GM12878 (cell line): ENCODE measurements around the gene ATG4B. TPM values are rescaled to one million over a fixed set of nuclear protein-coding genes. Genes with fewer than 3 reads are reported as not detected.

ENCODE experiments used
- ATAC-seq: fragments of 200-7000 bp; cut with Tn5 transposase; 3 replicates; pipeline ENCODE4 v1.9.1; 2020; ENCODE audit warnings: mild to moderate bottlenecking, moderate library complexity
- BruUV-seq: library from RNA; stranded (reverse); fragments of 400-500 nt; replicated peaks from 2 replicates; lab custom pipeline; 2021; lab: Mats Ljungman, UMichigan
- CTCF ChIA-PET: fragments of 300-600 bp; sonication (Branson Sonifier 250); formaldehyde crosslinking; extraction: SDS; loops from one replicate; lab custom pipeline; 2021; ENCODE audit warnings: inconsistent platforms; lab: Yijun Ruan, JAX
- POLR2A ChIA-PET: fragments of 350-600 bp; formaldehyde crosslinking; extraction: SDS; loops from one replicate; lab custom pipeline; 2021; ENCODE audit warnings: inconsistent platforms; lab: Charles Lee
- RAD21 ChIA-PET: fragments of 300-600 bp; sonication (Branson Sonifier 250); formaldehyde crosslinking; loops from one replicate; lab custom pipeline; 2023; ENCODE audit warnings: antibody characterized with exemption; ENCODE audit not compliant: unreplicated experiment; lab: Charles Lee
- SMC1A ChIA-PET: fragments of 300-600 bp; sonication (Branson Sonifier 250); formaldehyde crosslinking; loops from one replicate; lab custom pipeline; 2023; ENCODE audit not compliant: unreplicated experiment, uncharacterized antibody; lab: Charles Lee
- DNase-seq: peaks from one replicate; pipeline ENCODE4 v3.0.0-alpha.2; 2011; ENCODE audit warnings: low read depth, low spot score
- FAIRE-seq: peaks from 3 replicates; lab custom pipeline; 2011; peaks lifted over from hg19 to GRCh38; lab: Jason Lieb, UNC
- H2AFZ ChIP-seq: 2 replicates; pipeline ENCODE4 v1.6.0; 2011; ENCODE audit warnings: low read depth, low read length, control low read depth; ENCODE audit not compliant: control insufficient read depth
- H3K27ac ChIP-seq: 2 replicates; pipeline ENCODE4 v1.5.1; 2011; ENCODE audit warnings: control low read depth; ENCODE audit not compliant: control insufficient read depth, insufficient read depth
- H3K27me3 ChIP-seq, 2 experiments: replicated peaks in 1 of 2; 2 replicates each; pipeline versions ENCODE4 v1.6.0 to v1.6.1; 2011; ENCODE audit warnings: low read length in 1 of 2; ENCODE audit not compliant: control insufficient read depth in 2 of 2, insufficient read depth in 2 of 2
- H3K36me3 ChIP-seq, 2 experiments: 2 replicates each; pipeline ENCODE4 v1.5.1; 2011; ENCODE audit warnings: low read length in 1 of 2; ENCODE audit not compliant: control insufficient read depth in 2 of 2, insufficient read depth in 2 of 2
- H3K4me1 ChIP-seq: 2 replicates; pipeline ENCODE4 v1.6.1; 2011; ENCODE audit warnings: mild to moderate bottlenecking, low read length, moderate library complexity, mixed read lengths; ENCODE audit not compliant: control insufficient read depth, insufficient read depth
- H3K4me2 ChIP-seq: 2 replicates; pipeline ENCODE4 v1.6.0; 2011; ENCODE audit warnings: control low read depth; ENCODE audit not compliant: control insufficient read depth, insufficient read depth
- H3K4me3 ChIP-seq: fragments of 200-600 bp; sonication (generic); 2 replicates; pipeline ENCODE4 v1.5.1; 2016
- H3K79me2 ChIP-seq: 2 replicates; pipeline ENCODE4 v1.6.0; 2011; ENCODE audit warnings: low read length; ENCODE audit not compliant: control insufficient read depth, insufficient read depth
- H3K9ac ChIP-seq: 2 replicates; pipeline ENCODE4 v1.8.0; 2011; ENCODE audit warnings: low read length, control low read depth, mixed read lengths; ENCODE audit not compliant: control insufficient read depth, insufficient read depth
- H3K9me3 ChIP-seq: replicated peaks from 3 replicates; pipeline ENCODE4 v1.5.1; 2011; ENCODE audit warnings: mild to moderate bottlenecking, low read length; ENCODE audit not compliant: control insufficient read depth, insufficient read depth
- H4K20me1 ChIP-seq: 2 replicates; pipeline ENCODE4 v1.6.0; 2011; ENCODE audit not compliant: control insufficient read depth, insufficient read depth
- ATF7 ChIP-seq: fragments of 450-650 bp; IDR thresholded peaks from 2 replicates; pipeline ENCODE4 v1.6.1; 2016; ENCODE audit warnings: low read depth, mild to moderate bottlenecking
- BCL11A ChIP-seq: IDR thresholded peaks from 2 replicates; pipeline ENCODE4 v1.6.1; 2011; ENCODE audit warnings: low read depth, low read length
- BRCA1 ChIP-seq: IDR thresholded peaks from 2 replicates; pipeline ENCODE4 v1.6.1; 2011; ENCODE audit warnings: low read depth, low read length, improper control_type of control experiment
- CBFB ChIP-seq: IDR thresholded peaks from 2 replicates; pipeline ENCODE4 v1.6.1; 2016; ENCODE audit warnings: antibody characterized with exemption, low read depth
- CREB1 ChIP-seq: IDR thresholded peaks from 2 replicates; pipeline ENCODE4 v1.6.1; 2012; ENCODE audit warnings: low read depth, mild to moderate bottlenecking, inconsistent platforms
- HCFC1 ChIP-seq: fragments of 150-350 bp; IDR thresholded peaks from 2 replicates; pipeline ENCODE4 v1.6.1; 2014; ENCODE audit warnings: low read length
- MLLT1 ChIP-seq: fragments of 450-650 bp; IDR thresholded peaks from 2 replicates; pipeline ENCODE4 v1.6.1; 2016; ENCODE audit warnings: mild to moderate bottlenecking
- MTA2 ChIP-seq: fragments of 450-650 bp; IDR thresholded peaks from 2 replicates; pipeline ENCODE4 v1.6.1; 2016; ENCODE audit warnings: low read depth, mild to moderate bottlenecking, moderate library complexity
- SPI1 ChIP-seq: IDR thresholded peaks from 2 replicates; pipeline ENCODE4 v1.6.1; 2011; ENCODE audit warnings: low read depth, mild to moderate bottlenecking, low read length, moderate library complexity, borderline replicate concordance; ENCODE audit not compliant: insufficient read depth
- SRF ChIP-seq, 2 experiments: IDR thresholded peaks; 2 replicates each; pipeline ENCODE4 v1.6.1; 2011; ENCODE audit warnings: low read depth in 2 of 2, low read length in 2 of 2, mild to moderate bottlenecking in 1 of 2, moderate library complexity in 1 of 2
- SUPT20H ChIP-seq: IDR thresholded peaks from 2 replicates; pipeline ENCODE4 v1.6.1; 2011; ENCODE audit warnings: low read depth, mild to moderate bottlenecking, low read length, moderate library complexity, borderline replicate concordance; ENCODE audit not compliant: control insufficient read depth
- TBL1XR1 ChIP-seq: IDR thresholded peaks from 2 replicates; pipeline ENCODE4 v1.6.1; 2012; ENCODE audit warnings: low read depth, low read length, improper control_type of control experiment
- ZBTB33 ChIP-seq: fragments of 450-650 bp; IDR thresholded peaks from 2 replicates; pipeline ENCODE4 v1.6.1; 2017; ENCODE audit warnings: mild to moderate bottlenecking
- WGBS: methylation state at CpG from one replicate; pipeline ENCODE4 v1.1.6; 2016; ENCODE audit warnings: low lambda C conversion rate; ENCODE audit not compliant: insufficient replicate concordance, insufficient coverage; ENCODE audit errors: missing lambda C conversion rate; 5-methylcytosine and 5-hydroxymethylcytosine counted together
- in situ Hi-C: fragments of 300-500 bp; cut with MboI; formaldehyde crosslinking; loops from 9 replicates; pipeline ENCODE4 v1.14.3; 2018; ENCODE audit warnings: mixed read lengths
- intact Hi-C: fragments of 100-400 bp; cut with micrococcal nuclease; formaldehyde crosslinking; loops from one replicate; pipeline ENCODE4 v1.14.2; 2022; ENCODE audit not compliant: unreplicated experiment
- polyA plus RNA-seq, 11 experiments: library from polyadenylated mRNA; depleted of rRNA in 4 of 11; unstranded in 6 of 11; stranded (reverse) in 5 of 11; fragments of >200 nt; fragmentation: Nextera tagmentation in 4 of 11; fragmentation: Illumina TruSeq in 1 of 11; extraction: Ambion mirVana in 4 of 11; extraction: Trizol in 1 of 11; gene quantifications; 1 replicate in 1 of 11; 2 replicates in 10 of 11; pipeline versions ENCODE4 v1.2.1 to v1.2.3, GENCODE V29; 2011 to 2016; ENCODE audit warnings: inconsistent platforms in 2 of 11, missing spikeins in 2 of 11, low read depth in 1 of 11
- total RNA-seq, 4 experiments: library from RNA; depleted of rRNA in 3 of 4; stranded (reverse); fragments of >200 nt in 3 of 4; fragmentation: Illumina TruSeq in 1 of 4; extraction: Trizol in 1 of 4; gene quantifications; 2 replicates each; pipeline versions ENCODE4 v1.2.1 to v1.2.3, GENCODE V29; 2013 to 2021

ATG4B gene
- total and polyA plus RNA-seq, 10 of the 15 experiments (the other 5 are each of a cell fraction or from before 2014, with no cell fraction given), result 5.8 to 84.1 (median 64.9) TPM

GRCh38 chr2:241649404-241649803 lies 11.9 kb downstream of the ATG4B start:
- Histone ChIP-seq H3K9ac (no peak overlapping the region), H3K36me3 (peaks cover 6 to 13% of the 10 kb centered on the region in 2 experiments), H3K27me3 (no peaks in the 10 kb centered on the region), H3K9me3 (no peaks in the 10 kb centered on the region), H2AFZ (no peak overlapping the region), H3K4me1 (no peaks in the 10 kb centered on the region), H4K20me1 (no peaks in the 10 kb centered on the region; the same call in 1 of the 2 replicates), H3K27ac (no peak overlapping the region), H3K4me3 (no peak overlapping the region), H3K79me2 (peaks cover 10% of the 10 kb centered on the region), H3K4me2 (no peak overlapping the region)
- 98% methylated on average over 4 of the region's 4 CpGs for WGBS
- SMC1A ChIA-PET, result interaction anchor here (0.6 to 1.4 kb wide), 2 partner anchors 11 to 49 kb away, joined by 3 to 4 read pairs; no protein-coding TSS in a partner anchor
- CTCF ChIA-PET, result interaction anchor here (0.6 kb wide), 1 partner anchor 542 kb away, joined by 3 read pairs; no protein-coding TSS in a partner anchor
- intact Hi-C loops (no loop called here), in situ Hi-C loops (no loop called here)
- RAD21 ChIA-PET, result no interaction called here
- FAIRE-seq (no peak), ATAC-seq (no peak), DNase-seq (no peak)
- no TSS peak for BruUV-seq
- POLR2A ChIA-PET, result no interaction called here
- TF ChIP-seq HCFC1 (no peak), ATF7 (no peak), SRF (IDR thresholded peaks at IDR 0.05; ENCODE audit: low read depth in 2 of 2, low read length in 2 of 2) (no peak), BCL11A (no peak), CBFB (no peak)

GRCh38 chr2:241649927-241650326 lies 12.4 kb downstream of the ATG4B start:
- ChIA-PET CTCF (interaction anchor here (0.6 kb wide), 1 partner anchor 542 kb away, joined by 3 read pairs; no protein-coding TSS in a partner anchor), SMC1A (interaction anchor here (0.6 kb wide), 1 partner anchor 48 kb away, joined by 3 read pairs; no protein-coding TSS in a partner anchor), POLR2A (no interaction called here), RAD21 (no interaction called here)
- intact Hi-C loops, result no loop called here
- Histone ChIP-seq H3K27me3 (no peaks in the 10 kb centered on the region), H3K9me3 (no peaks in the 10 kb centered on the region), H3K79me2 (peaks cover 9% of the 10 kb centered on the region), H3K4me2 (no peak overlapping the region), H3K36me3 (peaks cover 7 to 18% of the 10 kb centered on the region in 2 experiments), H2AFZ (no peak overlapping the region), H3K4me3 (no peak overlapping the region), H4K20me1 (no peaks in the 10 kb centered on the region; the same call in 1 of the 2 replicates), H3K4me1 (no peaks in the 10 kb centered on the region), H3K9ac (no peak overlapping the region), H3K27ac (no peak overlapping the region)
- in situ Hi-C loops, result loop anchor here (10.0 kb wide), 1 partner anchor 795 kb away; no protein-coding TSS in a partner anchor
- FAIRE-seq (no peak), DNase-seq (no peak), ATAC-seq (no peak)
- no TSS peak for BruUV-seq
- 88% methylated on average over 6 of the region's 6 CpGs for WGBS
- TF ChIP-seq BCL11A, result no peak
- no peak for TF ChIP-seq SUPT20H
- no peak for TF ChIP-seq ZBTB33
- no peak for TF ChIP-seq MTA2
- no peak for TF ChIP-seq MLLT1
- TF ChIP-seq CREB1, result no peak
- TF ChIP-seq TBL1XR1, result no peak
- no peak for TF ChIP-seq BRCA1
- no peak for TF ChIP-seq SPI1
